A673 (cell line): Measurements from ENCODE around the gene SLC44A1.

ENCODE experiments used
- EZH2 ChIP-seq: fragments of 200-600 bp; sonication (generic); IDR thresholded peaks from 2 replicates; pipeline ENCODE4 v1.6.1; 2017; ENCODE audit warnings: borderline replicate concordance, low read depth, mild to moderate bottlenecking, mixed read lengths, antibody characterized with exemption, low read length; ENCODE audit not compliant: poor library complexity, severe bottlenecking
- TF ChIP-seq, protein P1 (sequence below): fragments of 300-800, 200-600 bp; sonication (generic); conservative IDR thresholded peaks from 2 replicates; pipeline ENCODE4 v1.5.1; 2017; ENCODE audit warnings: low read depth, mild to moderate bottlenecking, antibody characterized with exemption, low read length, moderate library complexity, mixed read lengths

DNA sequence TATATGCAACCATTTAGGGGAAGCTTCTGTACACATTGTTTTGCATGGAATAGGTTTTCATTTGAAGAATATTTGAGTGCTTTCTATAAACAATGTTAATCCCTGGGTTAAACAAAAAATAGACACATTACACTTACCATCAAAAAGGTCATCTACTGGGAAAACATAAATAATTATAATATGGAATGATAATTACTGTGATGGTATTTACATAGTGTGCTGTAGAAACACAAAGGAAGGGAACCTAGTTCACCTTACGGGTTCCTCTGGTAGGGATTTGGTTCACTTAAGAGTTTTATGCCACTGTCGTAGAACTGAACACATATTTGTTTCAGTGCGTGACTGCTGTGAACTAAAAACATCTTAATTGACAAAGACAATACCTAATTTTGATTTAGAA lies 44.9 kb downstream of the SLC44A1 start:
- TF ChIP-seq, protein P1, sequence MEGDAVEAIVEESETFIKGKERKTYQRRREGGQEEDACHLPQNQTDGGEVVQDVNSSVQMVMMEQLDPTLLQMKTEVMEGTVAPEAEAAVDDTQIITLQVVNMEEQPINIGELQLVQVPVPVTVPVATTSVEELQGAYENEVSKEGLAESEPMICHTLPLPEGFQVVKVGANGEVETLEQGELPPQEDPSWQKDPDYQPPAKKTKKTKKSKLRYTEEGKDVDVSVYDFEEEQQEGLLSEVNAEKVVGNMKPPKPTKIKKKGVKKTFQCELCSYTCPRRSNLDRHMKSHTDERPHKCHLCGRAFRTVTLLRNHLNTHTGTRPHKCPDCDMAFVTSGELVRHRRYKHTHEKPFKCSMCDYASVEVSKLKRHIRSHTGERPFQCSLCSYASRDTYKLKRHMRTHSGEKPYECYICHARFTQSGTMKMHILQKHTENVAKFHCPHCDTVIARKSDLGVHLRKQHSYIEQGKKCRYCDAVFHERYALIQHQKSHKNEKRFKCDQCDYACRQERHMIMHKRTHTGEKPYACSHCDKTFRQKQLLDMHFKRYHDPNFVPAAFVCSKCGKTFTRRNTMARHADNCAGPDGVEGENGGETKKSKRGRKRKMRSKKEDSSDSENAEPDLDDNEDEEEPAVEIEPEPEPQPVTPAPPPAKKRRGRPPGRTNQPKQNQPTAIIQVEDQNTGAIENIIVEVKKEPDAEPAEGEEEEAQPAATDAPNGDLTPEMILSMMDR: no peak
- TF ChIP-seq EZH2: no peak
